HG03354 (cell line): ENCODE measurements around the gene ASCL2.

Experiments
- ATAC-seq: cut with Tn5 transposase; IDR thresholded peaks from one replicate; pipeline ENCODE4 v1.9.1; 2021; ENCODE audit warnings: mild to moderate bottlenecking; ENCODE audit not compliant: unreplicated experiment, poor library complexity, severe bottlenecking

ASCL2 gene

GRCh38 chr11:2270322-2271076 lies at the start of gene ASCL2:
Gene ASCL2 (minus strand): TSS chr11:2270588. CDS start chr11:2270332, 256 bp downstream.
- no peak for ATAC-seq

GRCh38 chr11:2319791-2320472 lies 49.5 kb upstream of the ASCL2 start:
- no peak for ATAC-seq

GRCh38 chr11:2318707-2319106 lies 48.3 kb upstream of the ASCL2 start:
- no peak for ATAC-seq

GRCh38 chr11:2318123-2318522 lies 47.7 kb upstream of the ASCL2 start:
- ATAC-seq = no peak

GRCh38 chr11:2317354-2318050 lies 47.1 kb upstream of the ASCL2 start:
- no peak for ATAC-seq

GRCh38 chr11:2316963-2317244 lies 46.5 kb upstream of the ASCL2 start:
- no peak for ATAC-seq

- no peak for ATAC-seq
Observed at GRCh38 chr11:2316169-2316962, 46.0 kb upstream of the ASCL2 start.

GRCh38 chr11:2315395-2316168 lies 45.2 kb upstream of the ASCL2 start:
- no peak for ATAC-seq

GRCh38 chr11:2314525-2315394 lies 44.4 kb upstream of the ASCL2 start:
- no peak for ATAC-seq

GRCh38 chr11:2314136-2314524 lies 43.7 kb upstream of the ASCL2 start:
- ATAC-seq = no peak

GRCh38 chr11:2313051-2313951 lies 42.9 kb upstream of the ASCL2 start:
- ATAC-seq = no peak

- ATAC-seq = no peak
Observed at GRCh38 chr11:2312232-2313042, 42.0 kb upstream of the ASCL2 start.

- no peak for ATAC-seq
Observed at GRCh38 chr11:2311353-2312133, 41.2 kb upstream of the ASCL2 start.

- no peak for ATAC-seq
Observed at GRCh38 chr11:2310786-2311352, 40.5 kb upstream of the ASCL2 start.

GRCh38 chr11:2310073-2310785 lies 39.8 kb upstream of the ASCL2 start:
- ATAC-seq = no peak
